Measurements from ENCODE around the gene XRCC1. TPM values are rescaled to one million over a fixed set of nuclear protein-coding genes. Genes with fewer than 3 reads are reported as not detected.

Gene XRCC1
- total and polyA plus RNA-seq, 2 of the 8 experiments (the other 6 are each of a cell fraction or from before 2014, with no cell fraction given): 42.5 to 44.4 TPM

Other genes with a start within 250 kb of the XRCC1 start
- 3.4 and 4.2 TPM in 2 replicates for gene CD177, start 221.8 kb downstream of the XRCC1 start, total RNA-seq (2021; fragmentation: NEBNext Ultra II Directional; extraction: Animal tissue kit (Norgen Biotek cat#: 25700))
- gene CD177, start 221.8 kb downstream of the XRCC1 start, polyA plus RNA-seq (2011; rRNA removed): 10.0 and 10.5 TPM in 2 replicates
- gene TEX101, start 160.6 kb downstream of the XRCC1 start, total RNA-seq (2021; fragmentation: NEBNext Ultra II Directional; extraction: Animal tissue kit (Norgen Biotek cat#: 25700)): not detected in 2 replicates
- 0.06 and 0.12 TPM in 2 replicates for gene TEX101, start 160.6 kb downstream of the XRCC1 start, polyA plus RNA-seq (2011; rRNA removed)
- 4.0 and 4.1 TPM in 2 replicates for gene LYPD3, start 109.9 kb downstream of the XRCC1 start, total RNA-seq (2021; fragmentation: NEBNext Ultra II Directional; extraction: Animal tissue kit (Norgen Biotek cat#: 25700))
- gene LYPD3, start 109.9 kb downstream of the XRCC1 start, polyA plus RNA-seq (2011; rRNA removed): 16.4 and 18.4 TPM in 2 replicates
- 7.5 and 8.5 TPM in 2 replicates for gene PHLDB3, start 70.8 kb downstream of the XRCC1 start, total RNA-seq (2021; fragmentation: NEBNext Ultra II Directional; extraction: Animal tissue kit (Norgen Biotek cat#: 25700))
- gene PHLDB3, start 70.8 kb downstream of the XRCC1 start, polyA plus RNA-seq (2011; rRNA removed): 4.0 and 6.5 TPM in 2 replicates
- 18.6 and 19.9 TPM in 2 replicates for gene ETHE1, start 48.3 kb downstream of the XRCC1 start, total RNA-seq (2021; fragmentation: NEBNext Ultra II Directional; extraction: Animal tissue kit (Norgen Biotek cat#: 25700))
- 92.7 and 96.0 TPM in 2 replicates for gene ETHE1, start 48.3 kb downstream of the XRCC1 start, polyA plus RNA-seq (2011; rRNA removed)
- not detected in 2 replicates for gene ZNF575, start 42.3 kb downstream of the XRCC1 start, total RNA-seq (2021; fragmentation: NEBNext Ultra II Directional; extraction: Animal tissue kit (Norgen Biotek cat#: 25700))
- gene ZNF575, start 42.3 kb downstream of the XRCC1 start, polyA plus RNA-seq (2011; rRNA removed): 0.05 and 0.16 TPM in 2 replicates
- 7.5 and 9.2 TPM in 2 replicates for gene PINLYP, start 274 bp upstream of the XRCC1 start, total RNA-seq (2021; fragmentation: NEBNext Ultra II Directional; extraction: Animal tissue kit (Norgen Biotek cat#: 25700))
- gene PINLYP, start 274 bp upstream of the XRCC1 start, polyA plus RNA-seq (2011; rRNA removed): 27.1 and 31.3 TPM in 2 replicates
- 39.9 and 42.9 TPM in 2 replicates for gene IRGQ, start 20.6 kb upstream of the XRCC1 start, total RNA-seq (2021; fragmentation: NEBNext Ultra II Directional; extraction: Animal tissue kit (Norgen Biotek cat#: 25700))
- gene IRGQ, start 20.6 kb upstream of the XRCC1 start, polyA plus RNA-seq (2011; rRNA removed): 10.5 and 16.0 TPM in 2 replicates
- gene ZNF576, start 21.1 kb upstream of the XRCC1 start, total RNA-seq (2021; fragmentation: NEBNext Ultra II Directional; extraction: Animal tissue kit (Norgen Biotek cat#: 25700)): 13.6 and 14.7 TPM in 2 replicates
- gene ZNF576, start 21.1 kb upstream of the XRCC1 start, polyA plus RNA-seq (2011; rRNA removed): 32.4 and 35.9 TPM in 2 replicates
- 0.11 and 0.25 TPM in 2 replicates for gene SRRM5, start 36.6 kb upstream of the XRCC1 start, total RNA-seq (2021; fragmentation: NEBNext Ultra II Directional; extraction: Animal tissue kit (Norgen Biotek cat#: 25700))
- 0.06 and 0.16 TPM in 2 replicates for gene SRRM5, start 36.6 kb upstream of the XRCC1 start, polyA plus RNA-seq (2011; rRNA removed)
- gene ZNF428, start 44.1 kb upstream of the XRCC1 start, total RNA-seq (2021; fragmentation: NEBNext Ultra II Directional; extraction: Animal tissue kit (Norgen Biotek cat#: 25700)): 16.7 and 19.5 TPM in 2 replicates
- gene ZNF428, start 44.1 kb upstream of the XRCC1 start, polyA plus RNA-seq (2011; rRNA removed): 7.8 and 15.5 TPM in 2 replicates
- 23.1 and 25.0 TPM in 2 replicates for gene CADM4, start 64.3 kb upstream of the XRCC1 start, total RNA-seq (2021; fragmentation: NEBNext Ultra II Directional; extraction: Animal tissue kit (Norgen Biotek cat#: 25700))
- 13.5 and 20.7 TPM in 2 replicates for gene CADM4, start 64.3 kb upstream of the XRCC1 start, polyA plus RNA-seq (2011; rRNA removed)
- 22.9 and 23.0 TPM in 2 replicates for gene PLAUR, start 94.6 kb upstream of the XRCC1 start, total RNA-seq (2021; fragmentation: NEBNext Ultra II Directional; extraction: Animal tissue kit (Norgen Biotek cat#: 25700))
- gene PLAUR, start 94.6 kb upstream of the XRCC1 start, polyA plus RNA-seq (2011; rRNA removed): 23.4 and 29.8 TPM in 2 replicates
- gene IRGC, start 140.5 kb upstream of the XRCC1 start, total RNA-seq (2021; fragmentation: NEBNext Ultra II Directional; extraction: Animal tissue kit (Norgen Biotek cat#: 25700)): not detected in 2 replicates
- gene IRGC, start 140.5 kb upstream of the XRCC1 start, polyA plus RNA-seq (2011; rRNA removed): not detected in 2 replicates
- gene SMG9, start 179.4 kb upstream of the XRCC1 start, total RNA-seq (2021; fragmentation: NEBNext Ultra II Directional; extraction: Animal tissue kit (Norgen Biotek cat#: 25700)): 28.7 and 34.0 TPM in 2 replicates
- 20.4 and 25.6 TPM in 2 replicates for gene SMG9, start 179.4 kb upstream of the XRCC1 start, polyA plus RNA-seq (2011; rRNA removed)
- 0.78 and 1.0 TPM in 2 replicates for gene KCNN4, start 205.4 kb upstream of the XRCC1 start, total RNA-seq (2021; fragmentation: NEBNext Ultra II Directional; extraction: Animal tissue kit (Norgen Biotek cat#: 25700))
- 1.5 and 2.0 TPM in 2 replicates for gene KCNN4, start 205.4 kb upstream of the XRCC1 start, polyA plus RNA-seq (2011; rRNA removed)
- gene LYPD5, start 226.9 kb upstream of the XRCC1 start, total RNA-seq (2021; fragmentation: NEBNext Ultra II Directional; extraction: Animal tissue kit (Norgen Biotek cat#: 25700)): 0.59 and 0.74 TPM in 2 replicates
- gene LYPD5, start 226.9 kb upstream of the XRCC1 start, polyA plus RNA-seq (2011; rRNA removed): 4.3 TPM in 2 replicates